ENCODE data around the gene SMPD2. TPM values are rescaled to one million over a fixed set of nuclear protein-coding genes. Genes with fewer than 3 reads are reported as not detected.
A peak's percentile ranks its signal among the peaks of the same experiment; 100 is the strongest.

SMPD2 gene
- total RNA-seq, 1 experiment from 2014 or later, result 50.0 TPM

DNA sequence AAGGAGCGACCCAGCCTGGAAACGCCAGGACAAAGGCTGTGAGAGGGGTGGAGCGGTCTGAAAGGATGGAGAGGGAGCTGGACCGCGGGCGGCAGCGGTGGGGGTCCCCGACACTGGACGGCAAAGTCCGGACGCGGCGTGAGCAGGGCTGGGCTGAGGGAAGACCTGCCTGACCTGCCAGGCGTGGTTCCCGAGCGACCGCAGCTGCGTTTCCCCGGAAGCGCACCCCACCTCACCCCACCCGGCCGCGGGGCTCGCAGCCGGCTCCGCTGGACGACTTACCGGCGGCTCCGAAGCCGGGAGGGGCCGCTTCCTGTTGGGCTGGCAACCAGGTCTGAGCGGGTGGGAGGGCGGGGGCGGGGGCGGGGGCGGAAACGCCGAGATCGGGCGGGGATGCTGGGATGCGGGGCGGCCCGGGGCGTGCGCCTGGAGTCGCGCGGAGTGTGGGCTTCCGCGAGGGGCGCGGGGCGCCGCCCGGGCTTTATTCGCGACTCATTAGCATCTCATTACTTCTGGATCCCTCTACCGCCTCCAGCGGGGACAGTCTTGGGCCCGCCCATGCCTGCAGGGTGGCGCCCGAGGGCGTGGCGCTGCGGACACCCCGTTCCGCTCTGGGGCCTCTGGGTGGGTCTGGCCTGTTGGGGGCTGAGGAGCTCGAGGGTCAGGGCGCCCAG, 15.1 kb downstream of the SMPD2 start, which contains the start of gene MICAL1:
TSS of gene MICAL1 (minus strand) at position 336 of the 674 bp plus-strand sequence. CDS start 1,576 bp downstream, outside the sequence.
- H3K27me3 ChIP-seq (ENCODE audit: control insufficient read depth, insufficient read depth, low read length), result no peaks in the 10 kb centered on the region
- ChIA-PET POLR2A (interaction anchor here (0.5 to 1.8 kb wide), 3 partner anchors 12 to 27 kb away, joined by 6 to 13 read pairs (median 11); no protein-coding TSS in a partner anchor), CTCF (interaction anchor here (0.6 kb wide), 1 partner anchor 74 kb away, joined by 3 read pairs; no protein-coding TSS in a partner anchor)
- peak within 1 kb of the TSS; percentile 90 for H3K27ac ChIP-seq (ENCODE audit: low read length)
- no TSS peak for BruUV-seq (replicated peaks)
- intact Hi-C loops (cut with micrococcal nuclease; ENCODE audit: unreplicated experiment), result no loop called here
- H3K36me3 ChIP-seq (ENCODE audit: control insufficient read depth, insufficient read depth, low read length), result no peaks in the 10 kb centered on the region
- peak within 1 kb of the TSS; percentile 74 to 91 for H3K4me3 ChIP-seq (ENCODE audit: low read depth in 2 of 2, low read length in 2 of 2)
- DNase-seq (ENCODE audit: low read depth, low spot score) (no peak), ATAC-seq (peak; percentile 87)
- in situ Hi-C loops (cut with HindIII; ENCODE audit: low pct_unique_long_range_greater_than_20kb, low sequenced_read_pairs), result no loop called here
- peaks cover 22% of the 10 kb centered on the region for H3K4me1 ChIP-seq (ENCODE audit: control insufficient read depth, insufficient read depth, low read length)
- no peaks in the 10 kb centered on the region for H3K9me3 ChIP-seq (ENCODE audit: control insufficient read depth, insufficient read depth, low read depth, low read length)
- TF ChIP-seq, protein P1, sequence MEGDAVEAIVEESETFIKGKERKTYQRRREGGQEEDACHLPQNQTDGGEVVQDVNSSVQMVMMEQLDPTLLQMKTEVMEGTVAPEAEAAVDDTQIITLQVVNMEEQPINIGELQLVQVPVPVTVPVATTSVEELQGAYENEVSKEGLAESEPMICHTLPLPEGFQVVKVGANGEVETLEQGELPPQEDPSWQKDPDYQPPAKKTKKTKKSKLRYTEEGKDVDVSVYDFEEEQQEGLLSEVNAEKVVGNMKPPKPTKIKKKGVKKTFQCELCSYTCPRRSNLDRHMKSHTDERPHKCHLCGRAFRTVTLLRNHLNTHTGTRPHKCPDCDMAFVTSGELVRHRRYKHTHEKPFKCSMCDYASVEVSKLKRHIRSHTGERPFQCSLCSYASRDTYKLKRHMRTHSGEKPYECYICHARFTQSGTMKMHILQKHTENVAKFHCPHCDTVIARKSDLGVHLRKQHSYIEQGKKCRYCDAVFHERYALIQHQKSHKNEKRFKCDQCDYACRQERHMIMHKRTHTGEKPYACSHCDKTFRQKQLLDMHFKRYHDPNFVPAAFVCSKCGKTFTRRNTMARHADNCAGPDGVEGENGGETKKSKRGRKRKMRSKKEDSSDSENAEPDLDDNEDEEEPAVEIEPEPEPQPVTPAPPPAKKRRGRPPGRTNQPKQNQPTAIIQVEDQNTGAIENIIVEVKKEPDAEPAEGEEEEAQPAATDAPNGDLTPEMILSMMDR (IDR thresholded peaks at IDR 0.05), result no peak
- TF ChIP-seq SIN3A (IDR thresholded peaks at IDR 0.05; ENCODE audit: borderline replicate concordance, insufficient read depth, low read depth, low read length) (peak; percentile 75; the same call in 1 of the 2 replicates), TCF7L2 (IDR thresholded peaks at IDR 0.05; ENCODE audit: low read depth, low read length) (0 out of 2 replicates have a peak, but pooled peaks have one; percentile 32), POLR2AphosphoS5 (IDR thresholded peaks at IDR 0.05; ENCODE audit: low read depth, low read length) (peak; percentile 71)
- TF ChIP-seq, protein P2, sequence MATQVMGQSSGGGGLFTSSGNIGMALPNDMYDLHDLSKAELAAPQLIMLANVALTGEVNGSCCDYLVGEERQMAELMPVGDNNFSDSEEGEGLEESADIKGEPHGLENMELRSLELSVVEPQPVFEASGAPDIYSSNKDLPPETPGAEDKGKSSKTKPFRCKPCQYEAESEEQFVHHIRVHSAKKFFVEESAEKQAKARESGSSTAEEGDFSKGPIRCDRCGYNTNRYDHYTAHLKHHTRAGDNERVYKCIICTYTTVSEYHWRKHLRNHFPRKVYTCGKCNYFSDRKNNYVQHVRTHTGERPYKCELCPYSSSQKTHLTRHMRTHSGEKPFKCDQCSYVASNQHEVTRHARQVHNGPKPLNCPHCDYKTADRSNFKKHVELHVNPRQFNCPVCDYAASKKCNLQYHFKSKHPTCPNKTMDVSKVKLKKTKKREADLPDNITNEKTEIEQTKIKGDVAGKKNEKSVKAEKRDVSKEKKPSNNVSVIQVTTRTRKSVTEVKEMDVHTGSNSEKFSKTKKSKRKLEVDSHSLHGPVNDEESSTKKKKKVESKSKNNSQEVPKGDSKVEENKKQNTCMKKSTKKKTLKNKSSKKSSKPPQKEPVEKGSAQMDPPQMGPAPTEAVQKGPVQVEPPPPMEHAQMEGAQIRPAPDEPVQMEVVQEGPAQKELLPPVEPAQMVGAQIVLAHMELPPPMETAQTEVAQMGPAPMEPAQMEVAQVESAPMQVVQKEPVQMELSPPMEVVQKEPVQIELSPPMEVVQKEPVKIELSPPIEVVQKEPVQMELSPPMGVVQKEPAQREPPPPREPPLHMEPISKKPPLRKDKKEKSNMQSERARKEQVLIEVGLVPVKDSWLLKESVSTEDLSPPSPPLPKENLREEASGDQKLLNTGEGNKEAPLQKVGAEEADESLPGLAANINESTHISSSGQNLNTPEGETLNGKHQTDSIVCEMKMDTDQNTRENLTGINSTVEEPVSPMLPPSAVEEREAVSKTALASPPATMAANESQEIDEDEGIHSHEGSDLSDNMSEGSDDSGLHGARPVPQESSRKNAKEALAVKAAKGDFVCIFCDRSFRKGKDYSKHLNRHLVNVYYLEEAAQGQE (IDR thresholded peaks at IDR 0.05; ENCODE audit: insufficient read depth in 1 of 2, low read depth in 2 of 2, low read length in 1 of 2), result 0 out of 4 replicates have a peak, but pooled peaks of 1 of the 2 experiments have one; percentile 9

DNA sequence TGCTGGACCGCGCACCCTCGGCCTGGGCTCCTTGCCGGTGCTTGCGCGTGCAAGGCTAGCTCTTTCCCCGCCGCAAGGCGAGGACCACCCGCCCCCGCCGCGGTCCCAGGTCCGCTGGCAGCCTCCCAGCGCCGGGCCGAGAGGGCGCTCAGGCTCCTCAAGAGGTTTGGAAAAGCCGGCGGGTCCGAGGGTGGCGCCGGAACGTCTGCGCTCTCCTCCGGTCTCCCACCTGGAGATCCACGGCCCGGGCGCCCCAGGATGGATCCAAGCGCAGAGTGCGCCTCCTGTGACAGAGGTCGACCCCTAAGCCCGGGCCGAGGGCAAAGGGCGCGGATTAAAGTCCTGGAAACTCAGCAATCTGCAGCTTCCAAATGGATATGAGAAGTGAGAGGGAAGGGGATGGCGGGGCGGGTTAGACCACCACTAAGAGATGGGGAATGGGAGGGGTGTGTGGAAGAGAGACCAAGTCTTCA, 15.6 kb downstream of the SMPD2 start:
- DNase-seq (ENCODE audit: low read depth, low spot score), result no peak
- intact Hi-C loops (cut with micrococcal nuclease; ENCODE audit: unreplicated experiment) (no loop called here), in situ Hi-C loops (cut with HindIII; ENCODE audit: low pct_unique_long_range_greater_than_20kb, low sequenced_read_pairs) (no loop called here)

More for the DNA sequence above, 15.6 kb downstream of the SMPD2 start:
- 0 out of 2 replicates have a peak, but pooled peaks have one; percentile 39 for TF ChIP-seq SIN3A (IDR thresholded peaks at IDR 0.05; ENCODE audit: borderline replicate concordance, insufficient read depth, low read depth, low read length)
- TF ChIP-seq, protein P2 (IDR thresholded peaks at IDR 0.05; ENCODE audit: insufficient read depth in 1 of 2, low read depth in 2 of 2, low read length in 1 of 2), result no peak
- TF ChIP-seq, protein P1 (IDR thresholded peaks at IDR 0.05), result no peak
- Histone ChIP-seq H3K27me3 (ENCODE audit: control insufficient read depth, insufficient read depth, low read length) (no peaks in the 10 kb centered on the region), H3K9me3 (ENCODE audit: control insufficient read depth, insufficient read depth, low read depth, low read length) (no peaks in the 10 kb centered on the region), H3K27ac (ENCODE audit: low read length) (peak overlapping the region; percentile 81), H3K4me1 (ENCODE audit: control insufficient read depth, insufficient read depth, low read length) (peaks cover 22% of the 10 kb centered on the region), H3K36me3 (ENCODE audit: control insufficient read depth, insufficient read depth, low read length) (no peaks in the 10 kb centered on the region), H3K4me3 (ENCODE audit: low read depth in 2 of 2, low read length in 2 of 2) (peak overlapping the region; percentile 74 to 91)
- ATAC-seq, result peak; percentile 49
- no TSS peak for BruUV-seq (replicated peaks)
- ChIA-PET CTCF (interaction anchor here (0.6 to 0.7 kb wide), 2 partner anchors 73 to 74 kb away, joined by 3 read pairs; no protein-coding TSS in a partner anchor), POLR2A (interaction anchor here (0.6 to 1.8 kb wide), 2 partner anchors 13 to 24 kb away, joined by 6 to 11 read pairs; no protein-coding TSS in a partner anchor)
